GM12873 (cell line): ENCODE data around the gene CRIP2.

ENCODE experiments used
- TF ChIP-seq, protein P1 (sequence below): IDR thresholded peaks from 2 replicates; pipeline ENCODE4 v1.5.1; 2012; ENCODE audit warnings: low read depth, mild to moderate bottlenecking, moderate library complexity, low read length, control low read depth; ENCODE audit not compliant: insufficient read depth; ENCODE audit errors: missing control alignments

Gene CRIP2

DNA sequence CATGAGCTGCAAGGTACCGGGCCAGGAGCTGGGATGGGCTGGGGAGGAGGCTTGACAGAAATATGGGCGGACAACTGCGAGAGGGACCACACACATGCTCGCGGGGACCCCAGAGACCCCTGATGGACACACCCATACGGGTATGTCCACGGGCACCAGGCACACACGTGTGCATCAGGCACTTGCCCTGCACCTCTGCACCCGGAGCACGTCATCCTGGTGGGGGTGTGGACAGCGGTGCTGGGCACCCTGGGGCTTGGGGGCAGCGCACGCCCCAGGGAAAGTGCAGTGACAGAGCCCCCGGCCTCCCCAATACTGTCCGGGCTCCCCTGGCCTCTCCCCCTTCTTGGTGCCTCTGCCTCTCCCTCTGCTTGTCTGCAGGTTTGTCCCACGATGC, 10.4 kb downstream of the CRIP2 start:
- TF ChIP-seq, protein P1, sequence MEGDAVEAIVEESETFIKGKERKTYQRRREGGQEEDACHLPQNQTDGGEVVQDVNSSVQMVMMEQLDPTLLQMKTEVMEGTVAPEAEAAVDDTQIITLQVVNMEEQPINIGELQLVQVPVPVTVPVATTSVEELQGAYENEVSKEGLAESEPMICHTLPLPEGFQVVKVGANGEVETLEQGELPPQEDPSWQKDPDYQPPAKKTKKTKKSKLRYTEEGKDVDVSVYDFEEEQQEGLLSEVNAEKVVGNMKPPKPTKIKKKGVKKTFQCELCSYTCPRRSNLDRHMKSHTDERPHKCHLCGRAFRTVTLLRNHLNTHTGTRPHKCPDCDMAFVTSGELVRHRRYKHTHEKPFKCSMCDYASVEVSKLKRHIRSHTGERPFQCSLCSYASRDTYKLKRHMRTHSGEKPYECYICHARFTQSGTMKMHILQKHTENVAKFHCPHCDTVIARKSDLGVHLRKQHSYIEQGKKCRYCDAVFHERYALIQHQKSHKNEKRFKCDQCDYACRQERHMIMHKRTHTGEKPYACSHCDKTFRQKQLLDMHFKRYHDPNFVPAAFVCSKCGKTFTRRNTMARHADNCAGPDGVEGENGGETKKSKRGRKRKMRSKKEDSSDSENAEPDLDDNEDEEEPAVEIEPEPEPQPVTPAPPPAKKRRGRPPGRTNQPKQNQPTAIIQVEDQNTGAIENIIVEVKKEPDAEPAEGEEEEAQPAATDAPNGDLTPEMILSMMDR: no peak

DNA sequence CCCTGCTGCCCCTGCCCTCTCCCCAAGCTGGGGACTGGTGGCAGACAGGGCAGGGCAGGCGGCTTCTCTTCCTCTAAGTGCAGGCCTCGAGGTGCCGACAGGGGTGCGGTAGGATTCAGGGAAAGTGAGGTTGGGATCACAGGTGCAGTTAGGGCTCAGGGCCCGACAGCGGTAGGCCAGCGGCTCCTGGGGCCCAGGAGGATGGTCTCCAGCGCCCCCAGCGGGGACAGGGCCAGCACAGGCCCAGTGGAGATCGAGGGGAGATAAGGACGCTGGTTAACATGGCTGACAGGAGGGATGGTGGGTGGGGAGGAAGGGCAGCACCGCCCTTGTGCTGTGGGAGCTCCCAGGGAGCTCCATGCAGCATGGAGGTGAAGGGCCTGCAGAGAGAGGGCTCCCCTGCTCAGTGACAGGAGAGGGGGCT, 11.1 kb downstream of the CRIP2 start:
- TF ChIP-seq, protein P1: peak; percentile 39

DNA sequence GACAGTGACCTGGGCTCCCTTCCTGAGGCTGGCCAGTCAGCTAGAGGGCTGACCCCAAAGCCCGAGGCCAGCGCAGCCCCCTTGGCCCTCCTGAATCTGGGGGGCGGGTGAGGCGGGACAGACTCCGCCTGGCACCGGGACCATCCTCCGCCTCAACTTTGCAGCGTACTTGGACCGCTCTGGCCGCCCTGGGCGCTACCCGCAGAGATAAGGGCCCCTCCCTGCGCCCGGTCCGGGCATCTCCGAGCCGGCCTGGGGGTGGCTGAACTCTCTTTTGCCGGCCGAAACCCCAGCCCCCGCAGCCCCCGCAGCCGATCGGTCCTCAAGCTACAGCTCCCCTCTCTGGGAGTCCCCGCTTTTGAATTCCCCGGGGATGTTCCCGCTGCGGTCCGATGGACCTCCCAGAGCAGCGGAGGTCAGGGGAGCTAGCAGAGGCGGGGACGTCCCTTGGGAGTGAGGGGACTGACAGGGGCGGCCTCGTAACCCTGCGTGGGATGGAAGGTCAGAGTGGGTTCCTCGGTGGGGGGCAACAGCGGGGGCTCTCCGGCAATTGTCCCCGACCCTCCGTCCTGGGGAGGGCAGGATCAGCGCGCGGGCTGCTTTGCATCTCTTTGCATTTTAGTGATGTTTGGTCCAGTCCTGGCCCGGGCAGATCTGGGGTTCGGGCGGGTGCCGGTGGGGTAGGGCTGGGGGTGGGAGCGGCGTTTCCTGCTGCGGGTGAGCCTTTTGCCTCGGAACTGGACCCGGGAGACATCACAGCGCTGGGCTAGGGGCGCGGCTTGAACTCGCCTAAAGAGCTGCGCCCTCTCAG, 11.7 kb downstream of the CRIP2 start, which contains the start of gene CRIP1:
CRIP1 (plus strand) TSS at position 724 of the 811 bp plus-strand sequence. CDS start 374 bp downstream, outside the sequence.
- TF ChIP-seq, protein P1: no peak

DNA sequence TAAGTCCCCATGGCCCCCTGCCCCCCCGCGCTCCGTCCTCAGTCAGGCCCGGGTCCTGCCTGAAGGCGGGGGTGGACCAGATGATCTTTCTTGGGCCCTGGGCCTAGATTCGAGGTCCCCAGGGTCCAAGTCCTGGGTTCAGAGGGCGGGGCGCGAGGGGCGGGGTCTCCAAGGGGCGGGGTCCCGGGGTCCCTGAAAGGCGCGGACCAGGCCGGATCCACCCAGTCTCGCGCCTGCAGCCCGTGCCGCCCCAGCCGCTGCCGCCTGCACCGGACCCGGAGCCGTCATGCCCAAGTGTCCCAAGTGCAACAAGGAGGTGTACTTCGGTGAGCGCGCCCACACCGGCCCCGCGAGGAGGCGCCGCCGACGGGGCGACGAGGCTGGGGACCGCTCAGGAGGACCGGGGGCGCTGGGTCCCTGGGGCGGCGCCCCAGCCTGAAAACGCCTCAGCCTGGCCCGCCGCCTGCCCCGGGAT, 12.4 kb downstream of the CRIP2 start:
- TF ChIP-seq, protein P1: no peak

DNA sequence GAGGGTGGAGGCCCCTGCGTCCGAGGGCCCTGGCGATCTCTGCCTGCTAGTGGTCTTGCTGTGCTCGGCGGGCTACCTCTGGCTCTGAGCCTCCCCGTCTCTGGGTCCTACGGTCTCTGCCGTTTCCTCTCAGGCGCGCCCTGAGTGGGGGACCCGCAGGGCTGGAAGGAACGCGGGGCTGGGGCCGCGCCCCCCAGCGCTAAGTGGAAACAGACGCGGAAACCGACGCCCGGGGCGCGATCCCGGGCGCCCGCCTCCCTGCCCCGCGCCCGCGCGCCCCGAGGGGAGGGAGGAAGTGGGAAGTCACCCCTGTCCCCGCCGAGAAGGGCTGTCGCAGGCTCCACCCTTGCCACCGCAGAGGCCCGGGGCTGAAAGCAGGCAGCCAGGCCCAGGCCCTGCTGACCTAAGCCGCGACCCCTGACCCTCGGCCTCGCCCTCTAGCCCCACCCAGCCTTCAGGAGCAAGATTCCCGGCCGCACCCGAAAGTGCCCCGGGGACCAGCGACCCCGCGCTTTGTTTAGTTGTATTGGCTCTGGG, 12.9 kb downstream of the CRIP2 start:
- TF ChIP-seq, protein P1: no peak

DNA sequence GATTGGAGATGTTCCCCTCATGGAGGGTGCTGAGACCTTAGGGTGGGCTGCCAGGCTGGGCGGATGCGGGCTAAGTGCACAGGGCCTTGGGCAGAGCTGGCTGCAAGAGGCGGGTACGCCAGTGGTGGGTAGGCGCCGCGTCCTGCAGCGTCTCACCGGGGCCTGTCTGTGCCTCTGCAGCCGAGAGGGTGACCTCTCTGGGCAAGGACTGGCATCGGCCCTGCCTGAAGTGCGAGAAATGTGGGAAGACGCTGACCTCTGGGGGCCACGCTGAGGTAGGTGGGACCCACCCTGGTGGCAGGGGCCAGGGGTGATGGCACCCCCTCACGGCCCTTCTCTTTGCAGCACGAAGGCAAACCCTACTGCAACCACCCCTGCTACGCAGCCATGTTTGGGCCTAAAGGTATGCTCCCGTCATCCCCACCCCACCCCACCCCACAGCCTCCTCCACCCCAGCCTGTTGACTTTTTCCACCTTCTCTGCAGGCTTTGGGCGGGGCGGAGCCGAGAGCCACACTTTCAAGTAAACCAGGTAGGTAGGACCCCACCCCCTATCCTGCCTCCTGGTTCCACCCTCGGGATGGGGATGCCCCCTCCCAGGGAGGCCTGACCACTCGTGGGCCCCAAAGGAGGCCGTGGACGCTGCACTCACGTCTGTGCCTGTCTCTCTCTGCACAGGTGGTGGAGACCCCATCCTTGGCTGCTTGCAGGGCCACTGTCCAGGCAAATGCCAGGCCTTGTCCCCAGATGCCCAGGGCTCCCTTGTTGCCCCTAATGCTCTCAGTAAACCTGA, 13.6 kb downstream of the CRIP2 start:
- TF ChIP-seq, protein P1: peak; percentile 3

DNA sequence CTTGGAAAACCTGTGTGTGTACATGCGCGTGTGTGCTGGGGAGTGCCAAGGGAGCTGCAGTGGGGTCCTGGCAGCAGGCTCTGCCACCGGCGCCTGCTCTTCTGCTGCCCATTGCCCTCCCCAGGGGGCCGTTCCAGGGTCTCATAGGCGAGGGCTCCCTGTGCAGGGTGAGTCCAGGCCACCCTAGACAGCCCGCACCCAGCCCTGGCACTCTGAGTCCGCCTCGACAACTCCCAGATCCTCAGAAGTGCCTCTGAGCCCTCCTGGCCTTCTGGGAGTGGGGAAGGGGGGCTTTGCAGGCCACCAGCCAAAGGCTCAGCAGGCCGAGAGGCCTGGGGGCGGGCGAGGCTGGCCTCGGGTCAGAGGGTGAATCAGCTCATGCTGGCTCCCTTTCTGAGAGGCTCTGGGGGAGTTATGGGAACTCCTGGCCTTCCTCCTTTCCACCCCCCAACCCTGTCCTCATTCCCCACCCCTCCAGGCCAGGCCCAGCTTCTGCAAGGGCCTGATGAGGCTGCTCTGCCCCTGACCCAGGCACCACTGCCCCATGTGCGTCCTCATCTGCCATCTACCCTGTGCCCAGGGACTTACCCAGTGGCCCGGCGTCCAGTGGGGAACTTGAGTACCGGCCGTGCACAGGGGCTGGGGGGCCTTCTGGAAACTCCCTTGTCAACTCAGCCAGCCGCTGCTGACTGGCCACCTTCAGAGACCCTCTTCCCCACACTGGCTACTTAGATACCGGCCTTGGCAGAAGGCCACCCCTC, 14.3 kb downstream of the CRIP2 start:
- TF ChIP-seq, protein P1: no peak
